Caco-2 (cell line): ENCODE data around the gene SPATA7. TPM values are rescaled to one million over a fixed set of nuclear protein-coding genes. Genes with fewer than 3 reads are reported as not detected.

Experiments used
- BruUV-seq: library from RNA; stranded (reverse); fragments of 400-500 nt; replicated peaks from 2 replicates; lab custom pipeline; 2021; lab: Mats Ljungman, UMichigan
- CTCF ChIA-PET: fragments of 300-600 bp; sonication (Branson Sonifier 250); formaldehyde crosslinking; loops from one replicate; lab custom pipeline; 2022; ENCODE audit warnings: antibody characterized with exemption; lab: Charles Lee
- POLR2A ChIA-PET: fragments of 300-600 bp; sonication (Branson Sonifier 250); formaldehyde crosslinking; loops from one replicate; lab custom pipeline; 2022; ENCODE audit warnings: antibody characterized with exemption; lab: Charles Lee
- DNase-seq, 2 experiments: peaks; one replicate each; pipeline versions ENCODE4 v3.0.0 to v3.0.0-alpha.2; 2020 to 2022
- H3K27me3 ChIP-seq: replicated peaks from 2 replicates; pipeline ENCODE4 v1.6.0; 2011; ENCODE audit warnings: low read length; ENCODE audit not compliant: control insufficient read depth, insufficient read depth
- H3K36me3 ChIP-seq: 2 replicates; pipeline ENCODE4 v1.5.1; 2011; ENCODE audit warnings: low read length; ENCODE audit not compliant: control insufficient read depth, insufficient read depth
- H3K4me1 ChIP-seq: fragments of 250-450 bp; sonication (Bioruptor Pico); 2 replicates; pipeline ENCODE4 v1.5.1; 2020; ENCODE audit warnings: mild to moderate bottlenecking
- H3K4me3 ChIP-seq: 2 replicates; pipeline ENCODE4 v1.5.1; 2011; ENCODE audit warnings: low read depth, mild to moderate bottlenecking, control low read depth, low read length
- H3K9me3 ChIP-seq: fragments of 250-450 bp; sonication (Bioruptor Pico); 2 replicates; pipeline ENCODE4 v1.5.1; 2020; ENCODE audit warnings: mild to moderate bottlenecking, moderate library complexity
- H3K27ac Mint-ChIP-seq: one replicate; pipeline ENCODE4 v1.8.0; 2022; ENCODE audit warnings: mixed read lengths; ENCODE audit not compliant: unreplicated experiment
- H3K27me3 Mint-ChIP-seq: one replicate; pipeline ENCODE4 v1.8.0; 2022; ENCODE audit warnings: mixed read lengths; ENCODE audit not compliant: insufficient read depth, unreplicated experiment
- H3K36me3 Mint-ChIP-seq: one replicate; pipeline ENCODE4 v1.8.0; 2022; ENCODE audit warnings: mild to moderate bottlenecking, mixed read lengths; ENCODE audit not compliant: insufficient read depth, unreplicated experiment
- H3K4me1 Mint-ChIP-seq: one replicate; pipeline ENCODE4 v1.8.0; 2022; ENCODE audit warnings: low read depth, mixed read lengths; ENCODE audit not compliant: unreplicated experiment
- H3K4me3 Mint-ChIP-seq: one replicate; pipeline ENCODE4 v1.8.0; 2022; ENCODE audit warnings: mild to moderate bottlenecking, moderate library complexity, mixed read lengths; ENCODE audit not compliant: unreplicated experiment
- H3K9me3 Mint-ChIP-seq: one replicate; pipeline ENCODE4 v1.8.0; 2022; ENCODE audit warnings: mixed read lengths; ENCODE audit not compliant: unreplicated experiment
- CTCF ChIP-seq, 2 experiments: fragments of 200-600 bp in 1 of 2; IDR thresholded peaks; 1 replicate in 1 of 2; 2 replicates in 1 of 2; pipeline versions ENCODE4 v1.5.1 to v1.8.0; 2011 to 2022; ENCODE audit warnings: antibody characterized with exemption in 1 of 2, control low read depth in 1 of 2, inconsistent platforms in 1 of 2, low read depth in 1 of 2, low read length in 1 of 2, mild to moderate bottlenecking in 1 of 2, moderate library complexity in 1 of 2; ENCODE audit not compliant: insufficient read depth in 1 of 2, severe bottlenecking in 1 of 2, unreplicated experiment in 1 of 2
- intact Hi-C: fragments of 100-400 bp; cut with micrococcal nuclease; formaldehyde crosslinking; loops from one replicate; pipeline ENCODE4 v1.10.0; 2022; ENCODE audit not compliant: unreplicated experiment
- total RNA-seq: library from RNA; stranded (reverse); gene quantifications from 2 replicates; pipeline ENCODE4 v1.2.3, GENCODE V29; 2022

SPATA7 gene
- total RNA-seq, 1 experiment from 2014 or later = 8.7 TPM

DNA sequence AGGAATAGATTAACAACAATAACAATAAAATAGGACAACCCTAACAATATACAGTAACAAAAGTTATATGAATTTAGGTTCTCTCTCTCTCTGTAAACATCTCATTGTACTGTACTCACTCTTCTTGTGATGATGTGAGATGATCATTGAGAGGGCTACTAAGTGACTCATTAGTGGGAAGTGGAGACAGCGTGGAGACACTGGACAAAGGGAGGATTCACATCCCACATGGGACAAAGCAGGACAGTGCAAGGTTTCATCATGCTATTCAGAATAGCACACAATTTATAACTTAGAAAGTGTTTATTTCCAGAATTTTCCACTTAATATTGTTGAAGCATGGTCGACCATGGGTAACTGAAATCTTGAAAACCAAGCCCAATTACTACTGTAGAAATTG lies 26.0 kb upstream of the SPATA7 start:
- Histone ChIP-seq H3K4me1 (peaks cover 4% of the 10 kb centered on the region), H3K4me3 (no peak overlapping the region), H3K9me3 (no peaks in the 10 kb centered on the region), H3K36me3 (no peaks in the 10 kb centered on the region), H3K27me3 (no peaks in the 10 kb centered on the region)
- BruUV-seq = no TSS peak
- TF ChIP-seq CTCF (IDR thresholded peaks at IDR 0.05; ENCODE audit: insufficient read depth in 1 of 2, low read depth in 1 of 2, low read length in 1 of 2, severe bottlenecking in 1 of 2, unreplicated experiment in 1 of 2) = no peak
- Mint-ChIP-seq H3K4me1 (peaks cover 3% of the 10 kb centered on the region), H3K9me3 (peaks cover 15% of the 10 kb centered on the region), H3K27ac (no peak overlapping the region), H3K27me3 (no peaks in the 10 kb centered on the region), H3K4me3 (no peak overlapping the region), H3K36me3 (no peaks in the 10 kb centered on the region)
- POLR2A ChIA-PET = no interaction called here
- intact Hi-C loops = no loop called here
- DNase-seq = no peak
- CTCF ChIA-PET = no interaction called here

DNA sequence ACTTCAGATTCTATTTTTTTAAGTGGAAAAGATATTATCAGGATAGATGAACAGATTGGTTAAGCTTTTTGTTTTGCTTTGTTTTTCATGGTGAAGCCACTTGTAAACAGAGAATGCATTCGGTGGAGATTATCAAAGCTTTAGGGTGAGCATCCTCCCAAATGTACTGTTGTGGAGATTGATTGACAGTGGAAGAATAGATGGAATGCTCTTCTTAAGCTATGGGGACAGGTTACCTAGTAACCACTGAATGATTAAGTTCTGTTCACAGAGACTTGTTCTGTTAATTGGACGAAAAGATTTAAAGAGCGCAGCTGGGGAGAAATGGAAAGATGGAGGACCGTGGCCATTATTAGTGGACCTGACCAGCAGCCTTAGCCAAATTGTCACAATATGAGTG lies 21.8 kb upstream of the SPATA7 start:
- no peak for TF ChIP-seq CTCF (IDR thresholded peaks at IDR 0.05; ENCODE audit: insufficient read depth in 1 of 2, low read depth in 1 of 2, low read length in 1 of 2, severe bottlenecking in 1 of 2, unreplicated experiment in 1 of 2)
- Mint-ChIP-seq H3K27ac (no peak overlapping the region), H3K27me3 (no peaks in the 10 kb centered on the region), H3K9me3 (peaks cover 21% of the 10 kb centered on the region), H3K4me1 (peaks cover 10% of the 10 kb centered on the region), H3K36me3 (no peaks in the 10 kb centered on the region), H3K4me3 (no peak overlapping the region)
- Histone ChIP-seq H3K4me1 (peaks cover 28% of the 10 kb centered on the region), H3K9me3 (peaks cover 11% of the 10 kb centered on the region; the same call in 1 of the 2 replicates), H3K36me3 (no peaks in the 10 kb centered on the region), H3K27me3 (no peaks in the 10 kb centered on the region), H3K4me3 (no peak overlapping the region)
- ChIA-PET CTCF (interaction anchor here (0.6 kb wide), 1 partner anchor 14 kb away, joined by 5 read pairs; no protein-coding TSS in a partner anchor), POLR2A (no interaction called here)
- no peak for DNase-seq
- BruUV-seq = no TSS peak
- intact Hi-C loops = no loop called here

DNA sequence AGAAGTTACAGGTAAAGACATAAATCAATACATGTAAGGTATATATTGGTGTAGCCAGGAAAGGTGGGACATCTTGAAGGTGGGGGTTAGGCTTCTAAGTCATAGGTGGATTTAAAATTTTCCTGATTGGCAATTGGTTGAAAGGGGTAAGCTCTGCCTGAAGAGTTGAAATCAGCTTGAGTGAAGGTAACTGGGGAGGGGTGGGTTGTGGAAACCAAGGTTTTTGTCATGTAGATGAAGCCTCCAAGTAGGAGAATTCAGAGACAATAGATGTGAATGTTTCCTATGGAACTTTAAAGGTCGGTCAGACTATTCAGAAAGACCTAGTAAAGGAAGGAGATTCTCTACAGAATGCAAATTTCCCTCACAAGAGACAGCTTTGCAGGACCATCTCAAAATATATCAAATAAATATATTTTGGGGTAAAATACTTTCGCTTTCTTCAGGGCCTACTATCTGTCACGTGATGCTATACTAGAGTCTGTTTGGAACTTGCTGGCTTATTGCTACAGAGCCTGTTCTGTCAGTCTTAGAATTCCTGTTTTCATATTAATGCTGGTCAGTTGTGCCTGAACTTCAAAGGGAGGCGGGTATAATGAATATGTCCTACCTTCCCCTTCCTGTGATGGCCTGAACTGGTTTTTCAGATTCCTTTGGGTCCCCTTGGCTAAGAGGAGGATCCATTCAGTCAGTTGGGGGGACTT lies 20.6 kb upstream of the SPATA7 start:
- no peak overlapping the region for H3K4me3 Mint-ChIP-seq
- no TSS peak for BruUV-seq
- POLR2A ChIA-PET = no interaction called here
- H3K27me3 Mint-ChIP-seq = no peaks in the 10 kb centered on the region
- H3K4me3 ChIP-seq = no peak overlapping the region
- no peaks in the 10 kb centered on the region for H3K36me3 ChIP-seq
- no peak for TF ChIP-seq CTCF (IDR thresholded peaks at IDR 0.05; ENCODE audit: insufficient read depth in 1 of 2, low read depth in 1 of 2, low read length in 1 of 2, severe bottlenecking in 1 of 2, unreplicated experiment in 1 of 2)
- H3K27me3 ChIP-seq = no peaks in the 10 kb centered on the region
- H3K4me1 Mint-ChIP-seq = peaks cover 10% of the 10 kb centered on the region
- peaks cover 21% of the 10 kb centered on the region for H3K9me3 Mint-ChIP-seq
- peaks cover 28% of the 10 kb centered on the region for H3K4me1 ChIP-seq
- peak overlapping the region; percentile 78 for H3K27ac Mint-ChIP-seq
- H3K9me3 ChIP-seq = peaks cover 18% of the 10 kb centered on the region
- DNase-seq = no peak
- no peaks in the 10 kb centered on the region for H3K36me3 Mint-ChIP-seq
- intact Hi-C loops = no loop called here
- CTCF ChIA-PET = interaction anchor here (1.4 to 1.6 kb wide), 2 partner anchors 16 to 176 kb away, joined by 5 to 10 read pairs; no protein-coding TSS in a partner anchor
